NOMO-1 (cell line): Measurements from ENCODE around the gene CNTNAP1.

Source experiments
- DNase-seq, 2 experiments: peaks; one replicate each; lab custom pipeline; 2025; ENCODE audit not compliant: unreplicated experiment in 2 of 2; lab: John Stamatoyannopoulos, UW

The CNTNAP1 gene

DNA sequence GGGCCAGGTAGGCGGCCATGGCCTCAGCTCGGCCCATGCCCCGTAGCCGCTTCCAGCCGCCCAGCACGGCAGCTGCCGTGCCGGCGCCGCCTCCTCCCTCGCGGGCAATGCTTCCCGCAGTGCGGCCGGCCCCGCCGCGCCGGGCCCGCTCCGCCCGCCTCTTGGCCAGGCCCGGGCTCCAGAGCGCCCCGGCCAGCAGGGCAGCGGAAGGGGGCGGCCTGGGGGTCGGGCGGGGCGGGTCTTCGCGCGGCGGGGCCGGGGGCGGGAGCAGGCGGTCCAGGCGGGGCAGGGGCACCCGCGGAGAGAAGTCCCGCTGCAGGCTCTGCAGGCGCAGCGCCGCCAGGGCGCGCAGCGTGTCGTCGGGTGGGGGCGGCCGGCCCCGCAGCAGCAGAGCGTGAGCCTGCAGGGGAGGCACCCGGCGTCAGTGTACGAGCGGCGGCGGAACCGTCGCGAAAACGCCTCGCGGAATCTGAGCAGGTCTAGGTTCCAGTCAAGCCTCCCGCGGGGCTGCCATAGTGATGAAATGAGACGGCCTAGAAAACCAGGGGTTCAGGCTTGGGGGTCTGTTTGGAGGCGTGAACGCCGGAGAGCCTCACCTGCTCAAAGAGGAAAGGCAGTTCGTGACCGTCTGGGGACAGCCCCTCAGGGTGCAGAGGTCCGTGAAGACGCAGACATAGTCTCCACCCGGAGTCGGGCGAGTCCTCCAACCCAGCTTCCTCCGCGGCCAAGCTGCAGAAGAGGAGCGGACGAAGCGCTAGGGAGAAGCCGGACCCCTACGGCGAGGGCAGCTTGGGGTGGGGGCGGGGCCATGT is 12.1 kb upstream of the CNTNAP1 start:
- no peak for DNase-seq

DNA sequence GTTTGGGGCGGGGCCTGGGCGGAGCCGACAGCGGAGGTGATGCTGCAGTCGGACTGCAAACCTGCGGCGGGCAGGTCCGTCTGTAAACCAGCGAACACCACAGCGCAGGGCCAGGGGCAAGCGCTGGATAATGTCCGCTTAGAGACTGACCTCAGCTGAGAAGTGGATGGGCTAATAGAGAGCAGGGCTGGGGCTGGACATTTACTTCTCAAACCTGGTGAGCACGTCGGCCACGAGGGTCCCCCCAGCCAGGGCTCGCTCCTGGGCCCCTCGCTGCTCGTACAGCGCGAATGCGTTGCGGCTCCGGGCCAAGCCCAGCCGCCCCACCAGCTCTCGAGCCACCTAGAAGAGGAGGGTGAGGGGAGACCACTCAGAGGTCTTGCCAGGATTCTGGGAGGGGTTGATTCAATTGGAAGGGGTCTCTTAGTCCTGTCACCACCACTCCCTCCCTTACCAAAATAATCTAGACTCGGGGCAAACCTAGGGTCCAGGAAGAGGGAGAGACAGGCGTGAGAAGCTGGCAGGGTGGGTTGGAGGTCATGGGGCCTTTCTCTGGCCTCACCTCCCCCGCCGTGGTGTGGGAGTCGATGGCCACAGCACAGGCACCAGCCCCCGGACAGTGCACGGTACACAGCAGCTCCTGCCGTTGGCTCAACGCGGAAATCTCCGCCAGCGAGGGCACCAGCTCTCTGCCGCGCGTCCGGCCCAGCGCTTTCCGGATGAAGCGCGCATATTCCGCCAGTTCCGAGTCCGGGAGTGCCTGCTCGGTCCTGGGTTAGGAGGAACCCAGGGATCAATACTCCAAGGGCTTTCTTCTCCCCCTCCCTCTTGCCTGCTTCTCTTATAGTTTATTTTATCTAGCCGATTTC is 11.3 kb upstream of the CNTNAP1 start:
- DNase-seq: no peak

DNA sequence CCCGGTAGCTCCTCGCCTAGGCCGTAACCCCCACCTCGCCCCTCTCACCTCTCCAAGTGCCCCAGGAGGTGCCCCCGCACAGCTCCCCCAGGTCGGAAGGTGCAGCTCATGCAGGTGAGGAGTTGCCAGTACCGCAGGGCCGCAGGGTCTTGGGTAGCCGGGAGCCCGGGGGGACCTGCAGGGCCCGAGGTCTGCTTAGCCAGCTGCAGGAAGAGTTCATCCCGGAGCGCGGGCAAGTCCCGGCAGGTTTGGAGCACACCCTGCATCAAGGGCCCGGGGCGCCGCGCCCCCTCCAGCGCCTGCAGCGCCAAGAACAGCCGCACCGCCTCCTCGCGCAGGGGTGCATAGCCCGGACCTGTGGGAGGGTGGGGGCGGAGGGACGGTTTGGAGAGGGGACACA is 10.3 kb upstream of the CNTNAP1 start:
- DNase-seq: no peak

DNA sequence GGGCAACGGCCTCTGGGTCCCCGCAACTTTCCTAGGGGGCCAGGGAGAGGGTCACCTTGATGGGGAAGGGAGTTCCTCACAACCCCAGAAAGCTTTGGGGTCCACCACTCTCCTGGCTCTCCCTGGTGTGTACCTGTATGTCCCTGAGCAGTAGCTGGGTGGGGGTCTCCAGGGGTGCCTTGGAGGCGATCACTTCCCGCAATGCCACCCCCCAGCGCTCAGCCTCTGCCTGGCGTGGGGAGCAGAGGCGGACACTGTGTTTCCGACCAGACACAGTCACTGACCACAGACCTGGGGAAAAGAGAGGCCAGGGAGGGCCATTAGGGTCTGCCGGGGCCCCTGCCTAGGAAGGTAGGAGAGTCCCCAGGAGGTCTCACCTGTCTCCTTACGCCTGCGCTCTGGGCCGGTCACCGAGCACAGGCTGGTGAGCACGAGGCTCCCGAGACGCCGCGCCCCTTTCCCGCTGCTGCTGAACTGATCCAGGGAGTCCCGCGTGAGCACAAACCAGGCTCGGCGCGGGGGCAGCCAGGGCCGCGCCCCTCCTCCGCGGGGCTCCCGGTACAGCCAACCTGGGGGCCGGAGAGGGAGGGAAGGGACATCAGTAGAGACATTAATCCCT is 9.0 kb upstream of the CNTNAP1 start:
- DNase-seq: no peak

DNA sequence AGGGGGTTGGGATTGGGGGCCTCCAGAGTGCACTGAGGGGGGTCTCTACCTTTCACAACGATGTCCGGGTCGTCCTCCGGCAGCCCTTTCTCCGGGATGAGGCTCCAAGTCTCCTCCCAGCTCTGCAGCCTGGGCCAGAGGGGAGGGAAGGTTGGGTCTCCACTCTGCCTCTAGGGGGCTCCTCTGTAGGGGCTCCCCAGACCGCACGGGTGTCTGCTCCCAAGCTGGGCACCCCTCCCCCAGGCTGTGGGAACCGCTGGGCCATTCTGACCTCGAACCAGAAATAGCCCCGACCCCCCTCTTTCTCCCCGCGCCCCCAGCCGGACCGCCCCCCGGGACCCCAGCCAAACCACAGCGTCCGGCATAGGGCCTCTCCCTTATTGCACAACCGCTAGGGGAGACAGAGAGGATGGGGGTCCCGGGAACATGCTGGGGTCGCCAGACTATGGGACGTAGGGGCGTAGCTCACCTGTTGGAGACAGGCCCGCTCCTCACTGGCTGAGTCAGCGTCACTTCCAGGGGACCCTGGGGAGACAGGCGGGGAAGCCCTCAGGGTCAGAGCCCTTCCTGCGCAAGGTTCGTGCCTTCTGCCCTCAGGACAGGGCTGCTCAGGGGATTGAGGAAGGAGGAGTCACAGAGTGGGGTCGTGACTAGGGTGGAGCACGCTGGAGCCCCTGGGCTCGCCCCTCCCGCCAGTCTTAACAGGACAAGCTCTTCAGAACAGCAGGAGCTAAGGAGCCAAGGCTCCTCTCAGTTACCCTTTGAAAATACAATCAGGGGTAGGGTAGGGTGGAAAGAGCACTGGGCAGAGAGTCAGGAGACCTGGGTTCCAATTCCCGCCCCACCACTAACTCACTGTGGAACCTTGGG is 8.2 kb upstream of the CNTNAP1 start:
- peak in 1 of 2 experiments; percentile 14 for DNase-seq

DNA sequence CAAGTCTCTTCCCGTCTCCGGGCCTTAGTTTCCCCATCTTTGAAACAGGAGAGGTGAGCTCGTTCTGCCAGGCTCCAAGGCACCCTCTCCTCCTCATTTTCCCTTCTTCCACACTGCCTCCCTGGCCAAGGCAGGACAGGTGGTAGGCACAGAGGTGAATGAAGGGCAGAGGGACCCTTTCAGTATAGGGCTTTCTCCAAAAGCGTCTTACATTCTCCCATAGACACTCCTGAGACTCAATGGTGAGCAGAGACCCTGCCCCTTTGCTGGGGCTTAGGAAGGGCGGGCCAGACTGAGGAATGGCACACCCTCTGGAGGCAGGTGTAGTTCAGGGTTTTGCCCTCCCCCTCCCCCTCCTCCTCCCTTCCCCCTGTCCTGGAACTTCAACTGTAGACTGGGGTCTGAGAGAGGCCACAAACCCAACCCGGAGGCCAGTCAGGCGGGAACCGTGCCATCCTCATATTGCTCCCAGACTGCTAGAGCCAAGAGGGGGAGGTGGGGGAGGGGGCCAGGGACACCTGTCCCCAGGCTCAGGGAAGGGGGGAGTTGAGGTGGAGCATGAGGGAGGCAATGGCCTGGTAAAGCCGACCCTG is 7.5 kb upstream of the CNTNAP1 start:
- no peak for DNase-seq

DNA sequence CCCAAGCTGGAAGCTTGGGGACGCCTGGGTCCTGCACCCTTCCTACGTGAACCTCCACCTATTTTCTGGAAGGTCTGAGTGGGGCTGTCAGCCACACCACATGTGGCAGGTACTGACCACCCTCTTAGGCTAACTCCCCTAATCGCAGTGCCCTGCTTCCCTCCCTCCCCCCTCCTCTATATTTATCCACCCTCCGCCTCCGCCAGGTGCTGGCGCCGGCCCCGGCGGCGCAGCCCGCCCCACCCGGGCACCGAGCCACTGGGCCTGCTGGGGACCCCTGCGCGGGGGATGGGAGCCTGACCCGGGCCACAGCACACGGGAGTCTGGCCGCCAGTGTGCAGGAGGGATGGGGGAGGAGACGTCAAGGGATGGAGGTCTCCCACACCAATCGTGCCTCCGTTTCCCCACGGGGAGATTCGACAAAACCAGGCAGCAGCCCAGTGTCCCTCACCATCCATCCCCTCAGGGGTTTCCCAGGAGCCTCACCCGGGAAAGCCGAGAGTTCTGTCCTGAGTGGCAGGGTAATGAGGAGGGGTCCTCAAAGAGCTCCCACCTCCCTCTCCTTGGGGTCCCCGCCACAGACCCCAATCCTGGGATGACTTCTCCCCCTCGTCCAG is 6.9 kb upstream of the CNTNAP1 start:
- DNase-seq: no peak

DNA sequence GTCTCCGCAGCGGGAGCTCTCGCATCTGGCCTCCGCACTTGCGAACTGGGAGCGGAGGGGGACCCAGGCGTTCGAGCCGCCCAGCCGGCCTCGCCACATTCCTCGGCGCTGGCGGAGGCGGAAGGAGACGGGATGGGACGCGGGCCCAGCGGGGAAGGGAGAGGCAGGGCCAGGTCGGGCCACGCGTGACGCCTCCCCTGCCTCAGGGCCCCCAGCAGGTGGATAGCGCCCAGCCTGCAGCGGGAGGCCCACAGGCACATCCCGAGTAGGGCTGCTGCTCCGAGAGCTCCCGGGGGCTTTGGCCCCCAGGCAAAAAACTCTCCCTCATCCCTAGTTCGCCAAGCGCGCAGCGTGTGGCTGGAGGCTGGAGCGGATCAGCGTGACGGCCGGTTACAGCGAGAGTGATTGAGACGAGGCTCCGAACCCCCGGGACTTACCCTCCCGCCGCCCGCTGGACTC is 6.3 kb upstream of the CNTNAP1 start:
- DNase-seq: no peak

DNA sequence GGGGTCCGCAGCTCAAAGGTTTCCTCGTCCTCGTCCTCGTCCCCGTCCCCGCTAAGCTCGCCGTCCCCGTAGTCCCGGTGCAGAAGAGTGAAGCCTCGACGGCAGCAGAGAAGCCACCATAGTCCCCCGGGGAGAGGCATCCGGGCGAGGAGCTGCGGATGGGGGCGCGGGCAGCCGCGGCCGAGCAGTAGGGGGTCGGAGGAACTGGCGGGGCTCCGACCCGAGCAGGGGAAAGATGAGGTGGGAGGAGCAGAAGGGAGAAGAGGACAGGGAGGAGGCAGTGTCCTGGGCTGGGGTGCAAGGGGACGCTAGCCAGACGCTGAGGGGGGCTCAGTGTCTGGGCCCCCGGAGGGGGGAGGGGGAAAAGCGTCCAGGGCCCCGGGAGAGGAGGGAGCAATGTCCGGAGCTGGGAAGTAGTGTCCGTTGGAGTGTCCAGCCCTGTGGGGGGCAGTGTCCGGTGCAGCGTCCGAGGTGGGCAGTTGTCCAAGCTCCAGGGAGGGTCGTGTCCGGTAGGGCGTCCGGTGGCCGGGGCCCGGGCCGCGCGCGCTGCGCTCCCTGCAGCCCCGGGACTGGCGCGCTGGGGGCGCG is 5.8 kb upstream of the CNTNAP1 start, which contains the start of gene PLEKHH3:
TSS of gene PLEKHH3 (minus strand) at position 571 of the 588 bp plus-strand sequence. CDS start at position 140, 431 bp downstream.
- no peak for DNase-seq

DNA sequence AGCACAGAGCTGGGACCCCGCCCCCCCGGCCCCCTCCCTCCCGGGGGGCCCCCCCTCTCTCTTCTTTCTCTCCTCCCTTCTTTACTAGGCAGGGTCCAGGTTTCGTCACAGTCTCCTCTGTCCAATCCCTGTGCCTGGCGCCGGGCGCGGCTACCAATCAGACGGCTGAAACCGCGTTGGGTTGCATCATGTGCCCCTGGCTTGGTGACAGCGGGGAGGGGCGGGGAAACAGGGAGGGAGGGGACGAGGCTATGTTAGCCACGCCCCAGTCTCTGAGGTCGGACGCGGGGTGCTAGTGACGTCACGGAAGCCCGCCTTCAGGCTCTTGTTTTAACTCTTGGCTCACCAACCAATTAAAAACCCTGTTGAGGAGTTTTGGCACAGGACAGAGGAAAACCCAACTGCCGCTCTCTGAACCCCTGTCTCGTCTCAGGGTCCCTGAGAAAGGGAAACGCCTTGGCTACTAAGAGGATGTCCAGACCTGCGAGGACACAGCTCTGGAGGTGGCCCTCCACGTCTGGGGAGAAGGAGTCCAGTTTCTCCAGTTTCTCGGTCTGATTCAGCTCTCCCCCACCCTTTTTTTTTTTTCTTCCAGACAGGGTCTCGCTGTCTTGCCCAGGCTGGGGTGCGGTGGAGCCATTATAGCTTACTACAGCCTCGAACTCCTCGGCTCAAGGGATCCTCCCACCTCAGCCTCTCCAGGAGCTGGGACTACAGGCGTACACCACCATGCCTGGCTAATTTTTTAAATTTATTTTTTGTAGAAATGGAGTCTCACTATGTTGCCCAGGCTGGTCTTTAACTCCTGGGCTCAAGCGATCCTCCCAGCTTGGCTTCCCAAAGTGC is 5.1 kb upstream of the CNTNAP1 start:
- DNase-seq: peak; percentile 97 to 99

DNA sequence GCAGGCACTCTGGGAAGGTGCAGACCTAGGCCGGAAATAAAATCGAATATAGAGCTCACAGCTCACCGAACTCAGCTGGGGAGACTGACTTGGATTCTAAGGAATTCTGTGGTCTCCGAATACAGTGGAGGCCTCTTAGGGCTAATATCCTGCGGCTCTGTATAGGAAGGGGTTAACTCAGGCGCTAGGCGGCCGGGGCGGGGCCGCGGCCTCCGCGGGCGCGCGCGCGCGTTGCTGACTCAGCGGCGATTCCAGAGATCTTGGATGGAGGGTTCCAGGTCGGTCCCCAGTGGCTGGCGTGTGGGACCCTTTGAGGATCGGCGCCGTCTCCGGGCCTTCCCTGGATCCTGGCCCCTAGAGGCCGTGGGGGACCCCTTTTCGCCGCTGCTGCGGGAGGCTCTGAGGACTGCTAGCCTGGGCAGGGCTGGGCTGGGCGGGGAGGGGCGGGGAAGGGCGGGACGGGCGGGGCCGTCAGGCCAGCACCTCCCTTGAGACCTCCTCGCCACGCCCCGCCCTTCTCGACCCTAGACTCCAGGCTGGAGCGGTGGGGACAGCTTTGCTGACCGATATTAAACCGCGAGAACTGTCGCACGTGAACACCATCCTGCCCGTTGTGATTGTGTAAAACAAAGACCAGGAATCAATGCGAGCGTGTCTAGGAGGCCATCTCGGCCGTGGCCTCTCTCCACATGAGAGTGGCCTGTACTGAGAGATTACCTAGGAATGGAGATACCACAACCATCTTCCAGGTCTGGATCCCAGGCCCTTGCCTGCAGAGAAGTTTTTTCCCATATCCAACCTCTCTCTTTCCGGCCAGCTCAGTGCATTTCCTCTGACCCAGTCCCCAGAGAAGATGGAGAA is 4.2 kb upstream of the CNTNAP1 start:
- peak; percentile 91 to 93 for DNase-seq

DNA sequence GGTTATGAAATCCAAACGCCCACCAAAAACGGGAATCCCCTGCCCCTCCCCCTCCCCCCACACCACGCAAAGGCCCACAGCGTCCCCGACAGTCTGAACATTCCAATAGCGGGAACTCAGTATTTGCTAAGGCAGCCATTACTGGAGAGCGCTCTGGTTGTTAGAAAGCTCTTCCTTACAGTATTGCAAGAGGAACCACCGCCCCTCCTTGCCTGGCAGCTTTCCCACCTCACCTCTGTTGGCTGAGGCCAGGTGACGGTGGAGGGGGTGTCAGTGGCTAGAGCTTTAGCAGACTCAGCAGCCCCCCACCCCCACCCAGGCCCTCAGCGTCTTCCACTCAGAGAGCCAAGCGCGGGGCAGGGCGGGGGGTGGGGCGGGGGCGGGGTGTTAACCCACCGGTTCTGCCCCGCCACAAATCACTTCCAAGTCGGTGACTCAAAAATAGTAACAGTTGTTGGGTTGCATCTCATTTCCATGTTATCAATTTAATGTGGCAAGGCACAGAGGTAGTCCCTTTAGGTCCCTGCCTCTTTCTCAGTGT is 3.3 kb upstream of the CNTNAP1 start:
- peak; percentile 73 to 75 for DNase-seq

DNA sequence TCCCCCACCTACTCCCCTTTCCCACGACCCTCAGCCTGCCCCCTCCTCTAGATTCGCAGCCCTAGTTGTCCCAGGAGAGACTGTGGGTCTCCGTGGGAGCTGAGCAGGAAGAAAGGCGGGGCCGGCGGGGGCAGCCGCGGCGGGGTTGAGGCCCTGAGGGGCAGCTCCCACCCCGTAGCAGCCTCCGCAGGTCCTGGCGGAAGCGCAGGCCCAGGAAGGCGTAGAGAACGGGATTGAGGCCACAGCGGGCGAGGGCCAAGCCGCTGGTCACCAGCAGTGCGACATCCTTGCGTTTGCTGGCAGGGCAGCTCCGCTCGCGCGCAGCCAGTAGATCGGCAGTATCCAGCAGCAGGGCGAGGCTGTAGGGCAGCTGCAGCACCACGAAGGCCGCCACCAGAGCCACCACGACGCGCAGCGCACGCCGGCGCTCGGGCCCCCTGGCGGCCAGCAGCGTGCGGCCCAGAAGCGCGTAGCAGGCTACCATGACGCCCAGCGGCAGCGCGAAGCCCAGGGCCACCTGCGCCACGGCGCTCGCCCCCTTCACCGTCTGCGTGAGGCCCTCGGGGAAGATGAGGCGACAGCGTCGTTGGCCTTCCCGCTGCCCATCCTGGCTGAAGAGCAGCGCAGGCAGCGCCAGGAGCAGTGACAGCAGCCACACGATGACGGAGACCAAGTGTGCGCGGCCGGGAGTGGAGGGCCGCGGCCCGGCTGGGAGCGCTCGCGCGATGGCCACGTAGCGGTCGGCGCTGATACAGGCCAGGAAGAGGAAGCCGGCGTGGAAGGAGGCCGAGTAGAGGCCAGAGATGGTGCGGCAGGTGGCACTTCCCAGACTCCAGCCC is 2.6 kb upstream of the CNTNAP1 start:
- peak; percentile 82 to 86 for DNase-seq

DNA sequence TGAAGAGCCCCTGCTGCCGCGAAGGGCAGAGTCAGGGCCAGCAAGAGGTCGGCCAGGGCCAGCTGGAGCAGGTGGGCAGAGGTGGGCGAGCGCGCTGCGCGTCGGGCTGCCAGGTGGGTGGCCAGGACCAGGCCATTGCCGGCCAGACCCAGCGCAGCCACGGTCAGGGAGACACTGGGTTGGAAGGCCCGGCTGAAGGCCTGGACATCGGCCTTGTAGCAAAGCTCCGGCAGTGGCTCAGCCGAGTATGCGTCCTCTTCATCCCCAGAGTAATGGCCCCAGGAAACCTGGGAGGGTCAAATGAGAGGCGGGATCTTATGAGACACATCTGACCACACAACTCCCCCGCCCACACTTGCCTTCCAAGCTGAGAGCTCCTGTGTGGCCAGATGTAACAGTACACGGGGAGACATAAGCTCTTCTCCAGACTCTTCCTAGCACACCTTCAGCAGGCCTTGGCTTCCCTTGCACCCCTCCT is 2.0 kb upstream of the CNTNAP1 start:
- peak; percentile 40 to 42 for DNase-seq

DNA sequence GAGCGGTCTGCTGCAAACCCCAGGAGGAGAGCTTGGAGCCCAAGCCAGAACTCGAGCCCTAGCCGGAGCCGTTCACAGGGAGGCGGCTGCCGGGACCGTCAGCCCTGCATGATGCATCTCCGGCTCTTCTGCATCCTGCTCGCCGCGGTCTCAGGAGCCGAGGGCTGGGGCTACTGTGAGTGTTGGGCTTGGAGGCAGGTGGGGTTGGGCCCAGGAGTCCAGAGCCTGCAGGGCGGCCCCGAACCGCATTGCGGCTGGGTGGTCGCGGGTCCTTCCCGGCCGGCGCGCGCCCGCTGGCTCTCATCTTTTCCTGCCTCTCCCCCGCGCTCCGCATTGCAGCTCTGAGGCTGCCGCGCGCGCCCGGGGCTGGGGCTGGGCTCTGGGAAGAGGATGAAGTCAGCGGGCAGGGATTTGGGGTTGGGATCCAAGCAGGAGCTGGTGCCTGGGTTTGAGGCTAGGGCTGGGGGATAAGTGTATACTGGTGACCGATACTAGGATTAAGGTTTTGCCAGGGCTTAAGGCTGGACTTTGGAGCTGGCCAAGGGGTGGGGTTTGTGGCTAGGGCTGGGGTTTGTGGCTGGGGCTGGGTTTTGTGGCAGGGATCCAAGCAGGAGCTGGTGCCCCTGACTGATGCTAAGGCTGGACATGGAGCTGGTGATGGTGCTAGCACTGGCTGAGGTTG is 532 bp downstream of the CNTNAP1 start:
- no peak for DNase-seq
